ENCODE data around the gene OPCML. TPM values are rescaled to one million over a fixed set of nuclear protein-coding genes. Genes with fewer than 3 reads are reported as not detected.

Gene OPCML
- total RNA-seq, 1 donor from 2014 or later: 1.2 TPM

DNA sequence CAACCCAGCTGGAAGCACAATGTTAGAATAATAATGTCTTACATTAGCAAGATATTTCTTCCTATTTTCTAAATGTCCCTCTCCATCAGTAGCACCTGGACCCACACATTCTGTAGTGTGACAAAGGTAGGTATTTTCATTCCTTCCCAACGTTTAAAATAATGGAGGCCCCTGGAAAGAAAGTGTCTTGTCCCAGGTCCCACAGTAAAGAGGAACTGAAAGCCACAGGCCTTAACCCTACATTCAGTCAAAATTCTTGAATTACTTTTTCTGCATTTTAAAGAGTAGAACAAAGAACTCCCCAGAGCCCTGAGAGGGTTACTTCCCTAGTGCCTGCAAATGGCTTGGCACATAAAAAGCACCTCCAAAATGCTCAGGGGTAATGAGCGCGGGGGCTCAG, 26.3 kb downstream of the OPCML start:
- Mint-ChIP-seq H3K9me3 (no peaks in the 10 kb centered on the region), H3K27ac (ENCODE audit: unreplicated experiment) (no peak overlapping the region), H3K27me3 (ENCODE audit: low read depth) (no peaks in the 10 kb centered on the region), H3K4me1 (peaks cover 78% of the 10 kb centered on the region), H3K4me3 (no peak overlapping the region), H3K36me3 (ENCODE audit: low read depth) (no peaks in the 10 kb centered on the region)
- DNase-seq (ENCODE audit: low read depth, low spot score): no peak
- TF ChIP-seq, protein P1, sequence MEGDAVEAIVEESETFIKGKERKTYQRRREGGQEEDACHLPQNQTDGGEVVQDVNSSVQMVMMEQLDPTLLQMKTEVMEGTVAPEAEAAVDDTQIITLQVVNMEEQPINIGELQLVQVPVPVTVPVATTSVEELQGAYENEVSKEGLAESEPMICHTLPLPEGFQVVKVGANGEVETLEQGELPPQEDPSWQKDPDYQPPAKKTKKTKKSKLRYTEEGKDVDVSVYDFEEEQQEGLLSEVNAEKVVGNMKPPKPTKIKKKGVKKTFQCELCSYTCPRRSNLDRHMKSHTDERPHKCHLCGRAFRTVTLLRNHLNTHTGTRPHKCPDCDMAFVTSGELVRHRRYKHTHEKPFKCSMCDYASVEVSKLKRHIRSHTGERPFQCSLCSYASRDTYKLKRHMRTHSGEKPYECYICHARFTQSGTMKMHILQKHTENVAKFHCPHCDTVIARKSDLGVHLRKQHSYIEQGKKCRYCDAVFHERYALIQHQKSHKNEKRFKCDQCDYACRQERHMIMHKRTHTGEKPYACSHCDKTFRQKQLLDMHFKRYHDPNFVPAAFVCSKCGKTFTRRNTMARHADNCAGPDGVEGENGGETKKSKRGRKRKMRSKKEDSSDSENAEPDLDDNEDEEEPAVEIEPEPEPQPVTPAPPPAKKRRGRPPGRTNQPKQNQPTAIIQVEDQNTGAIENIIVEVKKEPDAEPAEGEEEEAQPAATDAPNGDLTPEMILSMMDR (conservative IDR thresholded peaks at IDR 0.05): no peak

DNA sequence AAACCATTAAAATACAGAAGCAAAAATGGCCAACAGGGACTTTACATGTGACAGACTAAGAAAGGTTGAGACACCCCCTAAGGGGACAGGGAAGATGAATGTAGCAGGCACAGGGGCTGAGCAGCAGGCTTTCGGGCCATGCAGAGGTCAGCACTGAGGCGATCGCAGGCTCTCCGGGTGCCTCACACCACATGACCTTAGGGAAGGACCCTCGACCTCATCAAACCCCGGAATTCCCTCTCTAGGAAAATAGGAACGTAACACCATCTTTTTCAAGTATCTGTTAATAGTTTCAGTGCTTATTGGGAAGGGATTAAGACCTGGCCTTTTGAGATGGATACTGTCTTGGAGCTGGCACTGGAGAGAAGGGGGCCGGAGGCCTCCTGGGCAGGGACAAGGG, 27.4 kb downstream of the OPCML start:
- H3K27ac Mint-ChIP-seq (ENCODE audit: unreplicated experiment): no peak overlapping the region
- H3K27me3 Mint-ChIP-seq (ENCODE audit: low read depth): no peaks in the 10 kb centered on the region
- DNase-seq (ENCODE audit: low read depth, low spot score): no peak
- H3K9me3 Mint-ChIP-seq: no peaks in the 10 kb centered on the region
- H3K4me1 Mint-ChIP-seq: peaks cover 66% of the 10 kb centered on the region
- H3K36me3 Mint-ChIP-seq (ENCODE audit: low read depth): no peaks in the 10 kb centered on the region
- H3K4me3 Mint-ChIP-seq: peak overlapping the region; percentile 38
- TF ChIP-seq, protein P1 (conservative IDR thresholded peaks at IDR 0.05): no peak

DNA sequence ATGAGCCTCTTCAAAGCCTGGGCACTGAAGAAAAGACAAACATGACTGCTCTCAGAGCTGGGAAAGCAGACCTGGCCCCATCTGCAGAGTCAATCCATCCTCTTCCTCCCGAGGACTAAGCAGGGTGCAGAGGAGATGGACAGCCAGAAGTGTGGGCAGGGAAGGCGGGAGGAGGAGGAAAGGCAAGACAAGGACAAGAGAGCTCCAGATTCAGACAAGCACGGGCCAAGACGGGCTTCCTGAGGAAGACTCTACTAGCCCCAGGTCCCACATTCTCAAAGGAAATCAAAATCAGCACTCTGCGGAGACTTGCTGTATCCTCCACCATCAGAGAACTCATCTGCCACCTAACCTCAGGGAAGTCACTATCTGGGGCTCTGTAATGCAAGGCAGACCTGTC, 28.5 kb downstream of the OPCML start:
- H3K9me3 Mint-ChIP-seq: no peaks in the 10 kb centered on the region
- H3K36me3 Mint-ChIP-seq (ENCODE audit: low read depth): no peaks in the 10 kb centered on the region
- H3K4me3 Mint-ChIP-seq: no peak overlapping the region
- peak overlapping the region; percentile 81 for H3K27ac Mint-ChIP-seq (ENCODE audit: unreplicated experiment)
- TF ChIP-seq, protein P1 (conservative IDR thresholded peaks at IDR 0.05): no peak
- DNase-seq (ENCODE audit: low read depth, low spot score): no peak
- peaks cover 64% of the 10 kb centered on the region for H3K4me1 Mint-ChIP-seq
- no peaks in the 10 kb centered on the region for H3K27me3 Mint-ChIP-seq (ENCODE audit: low read depth)

DNA sequence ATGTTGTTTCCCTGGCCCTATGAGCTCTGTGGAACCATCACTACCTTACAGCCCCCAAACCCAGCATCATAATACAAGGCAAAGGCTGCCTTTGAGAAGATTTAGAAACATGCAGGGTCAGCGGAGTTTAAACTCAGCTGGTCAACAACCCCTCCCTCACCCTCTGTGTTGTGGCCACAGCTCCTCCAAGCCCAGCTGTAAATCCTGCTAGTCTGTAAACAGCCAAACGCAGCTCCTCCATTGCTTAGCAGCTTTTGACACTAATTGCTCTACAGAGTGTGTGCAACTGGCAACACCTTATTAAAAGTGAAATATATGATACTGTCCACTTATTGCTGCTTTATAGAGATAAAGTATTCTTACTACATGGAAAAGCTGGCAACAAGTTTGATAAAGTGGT, 29.1 kb downstream of the OPCML start:
- Mint-ChIP-seq H3K4me3 (no peak overlapping the region), H3K4me1 (peaks cover 65% of the 10 kb centered on the region), H3K27me3 (ENCODE audit: low read depth) (no peaks in the 10 kb centered on the region), H3K27ac (ENCODE audit: unreplicated experiment) (no peak overlapping the region), H3K36me3 (ENCODE audit: low read depth) (no peaks in the 10 kb centered on the region), H3K9me3 (no peaks in the 10 kb centered on the region)
- TF ChIP-seq, protein P1 (conservative IDR thresholded peaks at IDR 0.05): no peak
- no peak for DNase-seq (ENCODE audit: low read depth, low spot score)

DNA sequence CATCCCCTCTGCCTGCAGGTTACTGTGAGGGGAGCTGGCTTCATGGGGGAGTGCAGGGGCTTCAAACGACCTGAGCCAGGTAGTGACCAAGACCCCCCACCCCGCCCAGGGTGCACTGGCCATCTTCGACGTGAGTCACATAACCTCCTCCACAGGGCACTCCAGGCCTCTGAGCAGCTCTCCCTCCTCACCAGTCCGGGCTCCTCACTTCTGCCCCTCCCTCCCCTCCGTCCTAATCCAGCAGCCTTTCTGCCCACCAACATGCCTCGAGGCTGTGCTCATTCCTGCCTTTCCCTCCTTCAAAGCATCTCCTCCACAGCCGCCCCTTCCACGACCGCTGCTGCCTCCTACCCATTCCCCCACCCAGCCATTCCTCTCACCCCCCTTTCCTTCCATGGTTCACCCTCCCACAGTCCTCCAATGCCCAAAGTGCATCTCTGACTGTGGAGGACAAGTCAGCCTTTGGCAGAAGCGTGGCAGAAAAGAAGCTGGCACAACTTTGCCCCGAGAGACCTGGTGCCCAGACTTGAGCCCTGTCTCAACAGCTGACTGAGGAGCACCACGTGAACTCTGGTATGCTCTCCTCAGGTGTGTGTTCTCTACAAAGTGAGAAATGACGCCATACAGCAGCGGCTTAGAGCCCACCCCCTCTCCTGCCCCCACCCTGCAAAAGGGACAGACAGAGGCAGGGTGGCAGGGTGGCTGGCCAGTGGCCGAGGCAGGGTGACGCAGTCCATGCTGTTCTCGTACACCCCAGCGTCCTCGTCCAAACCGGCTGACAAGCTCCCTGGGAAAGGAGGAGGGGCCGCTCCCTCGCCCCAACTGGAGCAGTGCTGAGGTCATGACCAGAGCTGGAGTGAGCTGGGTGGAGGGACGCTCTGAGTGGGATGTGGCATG, 30.4 kb downstream of the OPCML start:
- Mint-ChIP-seq H3K4me3 (no peak overlapping the region), H3K27me3 (ENCODE audit: low read depth) (no peaks in the 10 kb centered on the region), H3K9me3 (no peaks in the 10 kb centered on the region), H3K36me3 (ENCODE audit: low read depth) (no peaks in the 10 kb centered on the region), H3K27ac (ENCODE audit: unreplicated experiment) (no peak overlapping the region), H3K4me1 (peaks cover 70% of the 10 kb centered on the region)
- TF ChIP-seq, protein P1 (conservative IDR thresholded peaks at IDR 0.05): no peak
- DNase-seq (ENCODE audit: low read depth, low spot score): no peak

Measured in neural crest cell (in vitro differentiated cells).